K562 (cell line): ENCODE measurements around the gene TP53TG5. TPM values are rescaled to one million over a fixed set of nuclear protein-coding genes. Genes with fewer than 3 reads are reported as not detected.

Experiments used
- ASH1L ChIP-seq: fragments of 450-650 bp; IDR thresholded peaks from 2 replicates; pipeline ENCODE4 v1.6.1; 2018; ENCODE audit warnings: borderline replicate concordance, mild to moderate bottlenecking, low read depth; ENCODE audit not compliant: partially characterized antibody
- ATF3 ChIP-seq, 2 experiments: fragments of 450-650 bp in 1 of 2; sonication (generic) in 1 of 2; formaldehyde crosslinking in 1 of 2; IDR thresholded peaks in 1 of 2; conservative IDR thresholded peaks in 1 of 2; 2 replicates each; pipeline versions ENCODE4 v1.6.1 to v1.8.1; 2016 to 2023; ENCODE audit warnings: mild to moderate bottlenecking in 2 of 2, moderate library complexity in 2 of 2, inconsistent platforms in 1 of 2, missing genetic modification reagents in 1 of 2
- CTBP1 ChIP-seq: fragments of 450-650 bp; IDR thresholded peaks from 2 replicates; pipeline ENCODE4 v1.6.1; 2016; ENCODE audit warnings: borderline replicate concordance
- E2F1 ChIP-seq: sonication (generic); formaldehyde crosslinking; IDR thresholded peaks from 2 replicates; pipeline ENCODE4 v1.8.1; 2023; ENCODE audit warnings: mild to moderate bottlenecking, missing genetic modification reagents, moderate library complexity
- ELF1 ChIP-seq: fragments of 200-800 bp; sonication (Bioruptor generic); IDR thresholded peaks from 2 replicates; pipeline ENCODE4 v1.6.1; 2016; ENCODE audit warnings: missing genetic modification characterization, missing compliant biosample characterization
- ELK3 ChIP-seq: fragments of 450-650 bp; formaldehyde crosslinking; IDR thresholded peaks from 2 replicates; pipeline ENCODE4 v1.4.0; 2020; ENCODE audit warnings: mild to moderate bottlenecking
- HMGN3 ChIP-seq: IDR thresholded peaks from 2 replicates; pipeline ENCODE4 v1.6.1; 2011; ENCODE audit warnings: borderline replicate concordance, low read depth, mild to moderate bottlenecking, mixed read lengths, low read length; ENCODE audit not compliant: insufficient read length; ENCODE audit errors: extremely low read depth
- KDM1A ChIP-seq, 2 experiments: fragments of 450-650 bp; IDR thresholded peaks; 2 replicates each; pipeline ENCODE4 v1.6.1; 2016; ENCODE audit warnings: mild to moderate bottlenecking in 2 of 2
- MLX ChIP-seq, 2 experiments: fragments of 450-650 bp in 1 of 2; sonication (generic) in 1 of 2; formaldehyde crosslinking; conservative IDR thresholded peaks; 2 replicates each; pipeline versions ENCODE4 v1.4.0 to v1.8.1; 2020 to 2022; ENCODE audit warnings: mild to moderate bottlenecking in 1 of 2, missing genetic modification reagents in 1 of 2
- MTA2 ChIP-seq: fragments of 450-650 bp; IDR thresholded peaks from 2 replicates; pipeline ENCODE4 v1.6.1; 2016; ENCODE audit warnings: low read depth
- NCOR1 ChIP-seq: fragments of 450-650 bp; IDR thresholded peaks from 2 replicates; pipeline ENCODE4 v1.6.1; 2016; ENCODE audit warnings: mild to moderate bottlenecking, moderate library complexity
- NONO ChIP-seq, 2 experiments: fragments of 200-400 bp in 1 of 2; fragments of 450-650 bp in 1 of 2; formaldehyde crosslinking in 1 of 2; IDR thresholded peaks; 2 replicates each; pipeline ENCODE4 v1.6.1; 2017; ENCODE audit warnings: low read depth in 2 of 2, mild to moderate bottlenecking in 2 of 2, moderate library complexity in 2 of 2, low read length in 1 of 2
- RBM14 ChIP-seq: fragments of 200-400 bp; formaldehyde crosslinking; IDR thresholded peaks from 2 replicates; pipeline ENCODE4 v1.6.1; 2018; ENCODE audit warnings: low read depth, mild to moderate bottlenecking, low read length, moderate library complexity, borderline replicate concordance; ENCODE audit not compliant: insufficient read depth
- SNRNP70 ChIP-seq: fragments of 200-400 bp; formaldehyde crosslinking; optimal IDR thresholded peaks from 2 replicates; pipeline ENCODE3; 2017; ENCODE audit warnings: low read depth, low read length
- STAG1 ChIP-seq: sonication (generic); formaldehyde crosslinking; IDR thresholded peaks from 2 replicates; pipeline ENCODE4 v1.5.0; 2020; ENCODE audit warnings: missing genetic modification reagents, borderline replicate concordance
- USF1 ChIP-seq: sonication (generic); formaldehyde crosslinking; IDR thresholded peaks from 2 replicates; pipeline ENCODE4 v1.9.0; 2022; ENCODE audit warnings: mild to moderate bottlenecking, missing genetic modification reagents
- YY1 ChIP-seq, 3 experiments: IDR thresholded peaks; 2 replicates each; pipeline ENCODE4 v1.6.1; 2011; ENCODE audit warnings: low read length in 2 of 3, mild to moderate bottlenecking in 2 of 3, moderate library complexity in 2 of 3, borderline replicate concordance in 1 of 3, control low read depth in 1 of 3, low read depth in 1 of 3; ENCODE audit not compliant: insufficient read depth in 3 of 3, insufficient replicate concordance in 2 of 3, control insufficient read depth in 1 of 3, insufficient read length in 1 of 3; ENCODE audit errors: extremely low read depth in 1 of 3
- ZNF232 ChIP-seq: sonication (generic); formaldehyde crosslinking; IDR thresholded peaks from 2 replicates; pipeline ENCODE4 v1.8.0; 2022; ENCODE audit warnings: mild to moderate bottlenecking, missing genetic modification reagents
- ZNF75A ChIP-seq: fragments of 450-650 bp; formaldehyde crosslinking; IDR thresholded peaks from 2 replicates; pipeline ENCODE4 v1.4.0; 2020; ENCODE audit warnings: mild to moderate bottlenecking
- ZNF766 ChIP-seq: fragments of 200-800 bp; sonication (Bioruptor generic); conservative IDR thresholded peaks from 2 replicates; pipeline ENCODE4 v1.6.1; 2016; ENCODE audit warnings: missing genetic modification characterization, missing compliant biosample characterization
- ZNF79 ChIP-seq: fragments of 250-450 bp; sonication (Bioruptor Pico); IDR thresholded peaks from 2 replicates; pipeline ENCODE4 v1.4.0; 2020; ENCODE audit warnings: low read depth, mild to moderate bottlenecking, moderate library complexity
- ZSCAN29 ChIP-seq: fragments of 450-650 bp; IDR thresholded peaks from 2 replicates; pipeline ENCODE4 v1.6.1; 2017
- polyA plus RNA-seq, 8 experiments: library from polyadenylated mRNA; depleted of rRNA in 4 of 8; stranded (reverse) in 5 of 8; unstranded in 3 of 8; fragments of >200 nt; fragmentation: Nextera tagmentation in 2 of 8; fragmentation: Illumina TruSeq in 1 of 8; extraction: Ambion mirVana in 2 of 8; extraction: Trizol in 1 of 8; gene quantifications; 2 replicates each; pipeline versions ENCODE4 v1.2.1 to v1.2.3, GENCODE V29; 2011 to 2014; ENCODE audit warnings: inconsistent platforms in 1 of 8, missing spikeins in 1 of 8
- total RNA-seq, 7 experiments: library from RNA; depleted of rRNA in 6 of 7; stranded (reverse); fragments of >200 nt in 6 of 7; fragmentation: Illumina TruSeq in 2 of 7; extraction: Trizol in 2 of 7; gene quantifications; 2 replicates each; pipeline versions ENCODE4 v1.2.1 to v1.2.3, GENCODE V29; 2011 to 2021; ENCODE audit warnings: low replicate concordance in 1 of 7

The TP53TG5 gene
- total and polyA plus RNA-seq, 9 of the 15 experiments (the other 6 are each of a cell fraction or from before 2014, with no cell fraction given), result 0.04 to 0.05 (median 0.04) TPM; not detected in 6

- TF ChIP-seq ATF3 (IDR thresholded peaks at IDR 0.05) (peak; percentile 67), ATF3 (CRISPR knock-in tag; conservative IDR thresholded peaks at IDR 0.05) (no peak), RBM14 (no peak), ZNF79 (no peak), ZNF75A (no peak), ZNF766 (CRISPR knock-in tag) (no peak), NONO (IDR thresholded peaks at IDR 0.05; ENCODE audit: low read depth in 2 of 2, low read length in 1 of 2) (no peak), STAG1 (no peak), HMGN3 (no peak), MTA2 (peak; percentile 63), E2F1 (CRISPR knock-in tag) (no peak), ZNF232 (CRISPR knock-in tag) (no peak), CTBP1 (peak; percentile 75), USF1 (CRISPR knock-in tag) (no peak), ASH1L (no peak), KDM1A (IDR thresholded peaks at IDR 0.05) (peak; percentile 70 to 75), MLX (CRISPR knock-in tag; conservative IDR thresholded peaks at IDR 0.05) (no peak), ELF1 (tag) (no peak), YY1 (IDR thresholded peaks at IDR 0.05; ENCODE audit: borderline replicate concordance in 1 of 3, control insufficient read depth in 1 of 3, extremely low read depth in 1 of 3, insufficient read depth in 3 of 3, insufficient read length in 1 of 3, insufficient replicate concordance in 2 of 3, low read depth in 1 of 3, low read length in 2 of 3) (peak in 1 of 3 experiments; percentile 63), ELK3 (CRISPR knock-in tag) (no peak), NCOR1 (peak; percentile 80), SNRNP70 (no peak), ZSCAN29 (no peak)
Measured at GRCh38 chr20:45337367-45338120, 40.6 kb downstream of the TP53TG5 start (continued).
